H1 (cell line): ENCODE results near the gene AFAP1L1. TPM values are rescaled to one million over a fixed set of nuclear protein-coding genes. Genes with fewer than 3 reads are reported as not detected.

ENCODE experiments used
- CTCF ChIA-PET: fragments of 300-600 bp; sonication (Branson Sonifier 250); formaldehyde crosslinking; loops from one replicate; lab custom pipeline; 2021; ENCODE audit not compliant: partially characterized antibody; lab: Charles Lee
- POLR2A ChIA-PET: fragments of 300-600 bp; sonication (Branson Sonifier 250); formaldehyde crosslinking; loops from one replicate; lab custom pipeline; 2021; ENCODE audit warnings: inconsistent platforms; ENCODE audit not compliant: partially characterized antibody; lab: Charles Lee
- DNase-seq, 2 experiments: peaks; one replicate each; pipeline versions ENCODE4 v3.0.0 to v3.0.0-alpha.2; 2010 to 2022; ENCODE audit warnings: low spot score in 2 of 2, low read depth in 1 of 2, mixed read lengths in 1 of 2
- FAIRE-seq: peaks from 2 replicates; lab custom pipeline; 2011; peaks lifted over from hg19 to GRCh38; lab: Jason Lieb, UNC
- H2AFZ ChIP-seq: 2 replicates; pipeline ENCODE4 v1.8.1; 2012; ENCODE audit warnings: low read length, inconsistent platforms
- H2AK5ac ChIP-seq: 2 replicates; pipeline ENCODE4 v1.6.1; 2013; ENCODE audit warnings: low read depth, low read length
- H2BK120ac ChIP-seq: replicated peaks from 2 replicates; pipeline ENCODE3; 2013; ENCODE audit warnings: low read depth, low read length, inconsistent platforms
- H2BK12ac ChIP-seq: 2 replicates; pipeline ENCODE4 v1.6.1; 2013; ENCODE audit warnings: low read depth, low read length
- H2BK15ac ChIP-seq: 2 replicates; pipeline ENCODE4 v1.6.1; 2013; ENCODE audit warnings: low read length
- H2BK20ac ChIP-seq: 2 replicates; pipeline ENCODE4 v1.6.1; 2013; ENCODE audit warnings: low read length
- H2BK5ac ChIP-seq: 2 replicates; pipeline ENCODE4 v1.6.1; 2013; ENCODE audit warnings: low read depth, low read length
- H3K14ac ChIP-seq: 2 replicates; pipeline ENCODE4 v1.6.1; 2013; ENCODE audit warnings: inconsistent platforms; ENCODE audit not compliant: insufficient read length
- H3K18ac ChIP-seq: 2 replicates; pipeline ENCODE4 v1.6.1; 2013; ENCODE audit warnings: low read length; ENCODE audit errors: extremely low read depth
- H3K23ac ChIP-seq: 2 replicates; pipeline ENCODE4 v1.6.1; 2013; ENCODE audit warnings: inconsistent platforms; ENCODE audit not compliant: insufficient read length
- H3K23me2 ChIP-seq: 2 replicates; pipeline ENCODE4 v1.6.1; 2013; ENCODE audit warnings: low read depth, low read length
- H3K27ac ChIP-seq: 2 replicates; pipeline ENCODE4 v1.6.1; 2011; ENCODE audit warnings: low read depth, low read length, inconsistent platforms
- H3K27me3 ChIP-seq, 4 experiments: replicated peaks in 1 of 4; 1 replicate in 1 of 4; 2 replicates in 3 of 4; pipeline versions ENCODE4 v1.6.1 to v1.8.1; 2011 to 2013; ENCODE audit warnings: low read length in 3 of 4, mild to moderate bottlenecking in 3 of 4, inconsistent platforms in 2 of 4, mixed read lengths in 2 of 4, moderate library complexity in 1 of 4; ENCODE audit not compliant: control insufficient read depth in 3 of 4, insufficient read depth in 3 of 4; ENCODE audit errors: extremely low read depth in 1 of 4
- H3K36me3 ChIP-seq, 4 experiments: 2 replicates each; pipeline versions ENCODE4 v1.6.1 to v1.8.1; 2011 to 2013; ENCODE audit warnings: mild to moderate bottlenecking in 4 of 4, low read length in 3 of 4, moderate library complexity in 2 of 4, control low read depth in 1 of 4, inconsistent platforms in 1 of 4; ENCODE audit not compliant: insufficient read depth in 4 of 4, control insufficient read depth in 2 of 4
- H3K4ac ChIP-seq: replicated peaks from 2 replicates; pipeline ENCODE3; 2013; ENCODE audit warnings: low read length, low read depth, mixed read lengths, inconsistent platforms; ENCODE audit not compliant: insufficient read length
- H3K4me1 ChIP-seq, 4 experiments: replicated peaks in 1 of 4; 1 replicate in 1 of 4; 2 replicates in 3 of 4; pipeline versions ENCODE4 v1.6.1 to v1.8.1; 2011 to 2013; ENCODE audit warnings: low read length in 3 of 4, inconsistent platforms in 2 of 4, mixed read lengths in 1 of 4; ENCODE audit not compliant: insufficient read depth in 4 of 4, control insufficient read depth in 3 of 4
- H3K4me2 ChIP-seq, 2 experiments: 2 replicates each; pipeline versions ENCODE4 v1.6.1 to v1.8.1; 2011 to 2013; ENCODE audit warnings: low read depth in 2 of 2, low read length in 2 of 2, control low read depth in 1 of 2, inconsistent platforms in 1 of 2, mild to moderate bottlenecking in 1 of 2; ENCODE audit not compliant: insufficient read depth in 1 of 2
- H3K4me3 ChIP-seq, 4 experiments: fragments of 200-600, 300-600 bp in 1 of 4; sonication (generic), shearing (Covaris generic), sonication (Bioruptor Twin) in 1 of 4; 2 replicates each; pipeline versions ENCODE4 v1.5.1 to v1.8.1; 2011 to 2016; ENCODE audit warnings: low read length in 4 of 4, low read depth in 3 of 4, control low read depth in 2 of 4, inconsistent platforms in 2 of 4, mild to moderate bottlenecking in 2 of 4, mixed read lengths in 1 of 4, moderate library complexity in 1 of 4; ENCODE audit not compliant: insufficient read depth in 2 of 4; ENCODE audit errors: extremely low read depth in 1 of 4
- H3K56ac ChIP-seq: replicated peaks from 2 replicates; pipeline ENCODE3; 2013; ENCODE audit warnings: low read depth, mild to moderate bottlenecking, mixed read lengths, low read length, inconsistent platforms; ENCODE audit not compliant: insufficient read length
- H3K79me1 ChIP-seq: 2 replicates; pipeline ENCODE4 v1.6.1; 2013; ENCODE audit warnings: low read depth, low read length, control low read depth
- H3K79me2 ChIP-seq, 2 experiments: 2 replicates each; pipeline versions ENCODE4 v1.6.1 to v1.8.1; 2012 to 2013; ENCODE audit warnings: low read length in 2 of 2, mild to moderate bottlenecking in 2 of 2, inconsistent platforms in 1 of 2; ENCODE audit not compliant: insufficient read depth in 2 of 2, control insufficient read depth in 1 of 2
- H3K9ac ChIP-seq, 4 experiments: replicated peaks in 1 of 4; 1 replicate in 1 of 4; 2 replicates in 3 of 4; pipeline versions ENCODE4 v1.6.1 to v1.8.1; 2011 to 2013; ENCODE audit warnings: low read depth in 3 of 4, low read length in 3 of 4, control low read depth in 2 of 4, mild to moderate bottlenecking in 2 of 4, moderate library complexity in 2 of 4, inconsistent platforms in 1 of 4; ENCODE audit errors: extremely low read depth in 1 of 4
- H3K9me3 ChIP-seq, 2 experiments: 2 replicates each; pipeline versions ENCODE4 v1.6.1 to v1.8.1; 2012 to 2013; ENCODE audit warnings: mild to moderate bottlenecking in 2 of 2, moderate library complexity in 2 of 2, control low read depth in 1 of 2, inconsistent platforms in 1 of 2, low read depth in 1 of 2, low read length in 1 of 2, mixed read lengths in 1 of 2; ENCODE audit not compliant: insufficient read depth in 2 of 2
- H4K20me1 ChIP-seq, 2 experiments: replicated peaks in 1 of 2; 2 replicates each; pipeline versions ENCODE3 to v1.8.1; 2011 to 2013; ENCODE audit warnings: inconsistent platforms in 2 of 2, low read length in 2 of 2, mild to moderate bottlenecking in 1 of 2; ENCODE audit not compliant: insufficient read depth in 2 of 2, control insufficient read depth in 1 of 2
- H4K5ac ChIP-seq: 2 replicates; pipeline ENCODE4 v1.6.1; 2013; ENCODE audit warnings: low read length, low read depth, mixed read lengths, inconsistent platforms; ENCODE audit not compliant: insufficient read length
- H4K8ac ChIP-seq: 2 replicates; pipeline ENCODE4 v1.8.0; 2013; ENCODE audit warnings: mild to moderate bottlenecking, moderate library complexity, low read length, inconsistent platforms; ENCODE audit not compliant: insufficient read depth; ENCODE audit errors: extremely low read depth
- H4K91ac ChIP-seq: replicated peaks from 2 replicates; pipeline ENCODE3; 2013; ENCODE audit warnings: low read length, mixed read lengths, inconsistent platforms; ENCODE audit not compliant: insufficient read length
- GTF2F1 ChIP-seq: IDR thresholded peaks from 2 replicates; pipeline ENCODE4 v1.6.1; 2012; ENCODE audit warnings: low read depth, low read length, improper control_type of control experiment, borderline replicate concordance
- KDM1A ChIP-seq: fragments of 200-600, 300-600 bp; sonication (generic); IDR thresholded peaks from 2 replicates; pipeline ENCODE4 v1.7.1; 2016; ENCODE audit warnings: mild to moderate bottlenecking, low read length, borderline replicate concordance
- POU5F1 ChIP-seq: IDR thresholded peaks from 2 replicates; pipeline ENCODE4 v1.6.1; 2011; ENCODE audit warnings: low read depth, mild to moderate bottlenecking, low read length, moderate library complexity
- polyA plus RNA-seq, 7 experiments: library from polyadenylated mRNA; depleted of rRNA in 3 of 7; stranded (reverse) in 5 of 7; unstranded in 2 of 7; fragments of >200 nt in 5 of 7; fragments of 200-250 nt in 2 of 7; gene quantifications; 1 replicate in 5 of 7; 2 replicates in 1 of 7; 4 replicates in 1 of 7; pipeline versions ENCODE4 v1.2.1 to v1.2.3, GENCODE V29; 2011 to 2013; ENCODE audit warnings: missing spikeins in 2 of 7, mixed read lengths in 2 of 7
- total RNA-seq: library from RNA; stranded (reverse); fragmentation: NEBNext Ultra II Directional; extraction: Animal tissue kit (Norgen Biotek cat#: 25700); gene quantifications from 2 replicates; pipeline ENCODE4 v1.2.1, GENCODE V29; 2021

The AFAP1L1 gene
- total and polyA plus RNA-seq, 2 of the 8 experiments (the other 6 are each of a cell fraction or from before 2014, with no cell fraction given): 0.79 to 4.7 TPM

- H3K79me1 ChIP-seq: no peaks in the 10 kb centered on the region
- H3K18ac ChIP-seq: no peak overlapping the region
- H2BK5ac ChIP-seq: no peak overlapping the region
- no peak overlapping the region for H2BK120ac ChIP-seq
- ChIA-PET CTCF (interaction anchor here (0.8 to 7.1 kb wide), 10 partner anchors 10 to 121 kb away, joined by 3 to 99 read pairs (median 15); partner anchors contain the start of gene ABLIM3), POLR2A (no interaction called here)
- no peak overlapping the region for H3K27ac ChIP-seq
- no peak overlapping the region for H3K4me2 ChIP-seq
- no peaks in the 10 kb centered on the region; a peak in 1 of 7 replicates for H3K27me3 ChIP-seq
- no peaks in the 10 kb centered on the region for H3K9me3 ChIP-seq
- no peak overlapping the region for H2BK20ac ChIP-seq
- no peak overlapping the region for H3K14ac ChIP-seq
- H3K36me3 ChIP-seq: no peaks in the 10 kb centered on the region
- no peak overlapping the region for H2BK12ac ChIP-seq
- no peak overlapping the region for H3K4me3 ChIP-seq
- DNase-seq: no peak
- H2AFZ ChIP-seq: no peak overlapping the region
- H3K79me2 ChIP-seq: no peaks in the 10 kb centered on the region
- no peak for FAIRE-seq
- no peak overlapping the region for H3K56ac ChIP-seq
- H3K4ac ChIP-seq: no peak overlapping the region
- H4K8ac ChIP-seq: no peak overlapping the region
- H4K91ac ChIP-seq: no peak overlapping the region
- no peak overlapping the region for H2AK5ac ChIP-seq
- H3K23ac ChIP-seq: no peak overlapping the region
- no peaks in the 10 kb centered on the region for H3K23me2 ChIP-seq
- H4K5ac ChIP-seq: no peak overlapping the region
- H3K4me1 ChIP-seq: peaks cover 0 to 3% (median 0%) of the 10 kb centered on the region in 4 experiments; a peak in 1 of 7 replicates
- H3K9ac ChIP-seq: no peak overlapping the region
- no peak overlapping the region for H2BK15ac ChIP-seq
- no peaks in the 10 kb centered on the region for H4K20me1 ChIP-seq
- TF ChIP-seq GTF2F1 (no peak), KDM1A (no peak), POU5F1 (no peak)
Measured at GRCh38 chr5:149235841-149236240, 35.8 kb upstream of the AFAP1L1 start.
